ENCODE data around the gene PRPF31. TPM values are rescaled to one million over a fixed set of nuclear protein-coding genes. Genes with fewer than 3 reads are reported as not detected.

The PRPF31 gene, protein sequence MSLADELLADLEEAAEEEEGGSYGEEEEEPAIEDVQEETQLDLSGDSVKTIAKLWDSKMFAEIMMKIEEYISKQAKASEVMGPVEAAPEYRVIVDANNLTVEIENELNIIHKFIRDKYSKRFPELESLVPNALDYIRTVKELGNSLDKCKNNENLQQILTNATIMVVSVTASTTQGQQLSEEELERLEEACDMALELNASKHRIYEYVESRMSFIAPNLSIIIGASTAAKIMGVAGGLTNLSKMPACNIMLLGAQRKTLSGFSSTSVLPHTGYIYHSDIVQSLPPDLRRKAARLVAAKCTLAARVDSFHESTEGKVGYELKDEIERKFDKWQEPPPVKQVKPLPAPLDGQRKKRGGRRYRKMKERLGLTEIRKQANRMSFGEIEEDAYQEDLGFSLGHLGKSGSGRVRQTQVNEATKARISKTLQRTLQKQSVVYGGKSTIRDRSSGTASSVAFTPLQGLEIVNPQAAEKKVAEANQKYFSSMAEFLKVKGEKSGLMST
- total RNA-seq, result 34.4 TPM

DNA sequence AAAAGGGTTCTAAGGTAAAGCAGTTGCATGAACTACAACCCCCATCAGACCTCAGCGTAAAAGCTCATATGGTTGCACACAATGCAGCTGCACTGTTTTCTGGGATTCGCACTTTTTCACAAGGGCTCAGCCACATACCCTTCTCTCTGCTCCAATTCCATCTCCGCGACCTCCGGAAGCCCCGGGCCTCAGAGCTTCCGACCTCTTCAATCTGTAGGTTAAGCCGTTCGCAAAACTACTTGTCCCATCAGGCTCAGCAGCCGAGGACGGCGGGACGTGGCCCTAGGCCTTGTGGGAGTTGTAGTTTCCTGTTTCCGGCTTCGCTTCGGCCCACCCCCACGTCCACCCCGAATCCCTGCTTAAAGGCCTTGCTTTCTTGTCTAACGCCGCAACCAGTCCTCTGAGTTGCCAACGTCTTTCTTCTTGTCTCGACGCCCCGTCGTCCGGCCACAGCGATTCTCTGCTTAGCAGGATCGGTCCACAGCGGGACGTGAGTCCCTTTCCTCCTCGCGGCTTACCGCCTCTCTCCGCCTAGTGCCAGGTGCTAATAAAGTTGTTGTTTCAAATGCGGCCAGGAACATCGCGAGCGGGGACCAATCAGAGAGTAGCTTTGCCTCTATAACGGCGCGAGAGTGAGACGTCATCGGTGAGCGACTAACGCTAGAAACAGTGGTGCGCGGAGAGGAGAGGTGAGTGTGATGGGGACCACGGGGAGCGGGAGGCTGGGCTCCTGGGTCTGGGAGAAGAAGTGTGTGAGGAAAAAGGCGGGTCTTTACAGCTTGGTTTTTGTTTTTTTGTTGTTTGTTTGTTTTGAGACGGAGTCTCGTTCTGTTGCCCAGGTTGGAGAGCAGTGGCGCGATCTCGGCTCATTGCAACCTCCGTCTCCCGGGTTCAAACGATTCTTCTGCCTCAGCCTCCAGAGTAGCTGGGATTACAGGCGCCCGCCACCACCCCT, at the start of gene PRPF31, which contains the start of gene TFPT:
TSS of gene PRPF31 (plus strand) at position 646 of the 955 bp plus-strand sequence. CDS start 2,525 bp downstream, outside the sequence.
TSS of gene TFPT (minus strand) at position 549 of the 955 bp plus-strand sequence. CDS start at position 161, 388 bp downstream.
- H3K27ac ChIP-seq (ENCODE audit: low read depth, low read length), result peak within 1 kb of the TSS; percentile 87
- H3K36me3 ChIP-seq (ENCODE audit: control insufficient read depth in 3 of 3, insufficient read depth in 3 of 3, low read length in 3 of 3), result peaks cover 19 to 32% (median 27%) of the 10 kb centered on the region in 3 donors
- H3K9ac ChIP-seq (ENCODE audit: low read depth in 1 of 3, low read length in 3 of 3), result peak within 1 kb of the TSS; percentile 86 to 99 (median 96)
- no peaks in the 10 kb centered on the region for H3K27me3 ChIP-seq (ENCODE audit: control insufficient read depth in 3 of 3, insufficient read depth in 3 of 3, low read length in 3 of 3)
- H3K4me3 ChIP-seq (ENCODE audit: low read length in 3 of 3), result peak within 1 kb of the TSS; percentile 93 to 100 (median 98)
- H3K4me1 ChIP-seq (ENCODE audit: control insufficient read depth in 3 of 3, insufficient read depth in 3 of 3, low read length in 3 of 3), result peaks cover 14 to 27% (median 21%) of the 10 kb centered on the region in 3 donors
- no peaks in the 10 kb centered on the region for H3K9me3 ChIP-seq (ENCODE audit: control insufficient read depth in 3 of 3, low read length in 3 of 3)

DNA sequence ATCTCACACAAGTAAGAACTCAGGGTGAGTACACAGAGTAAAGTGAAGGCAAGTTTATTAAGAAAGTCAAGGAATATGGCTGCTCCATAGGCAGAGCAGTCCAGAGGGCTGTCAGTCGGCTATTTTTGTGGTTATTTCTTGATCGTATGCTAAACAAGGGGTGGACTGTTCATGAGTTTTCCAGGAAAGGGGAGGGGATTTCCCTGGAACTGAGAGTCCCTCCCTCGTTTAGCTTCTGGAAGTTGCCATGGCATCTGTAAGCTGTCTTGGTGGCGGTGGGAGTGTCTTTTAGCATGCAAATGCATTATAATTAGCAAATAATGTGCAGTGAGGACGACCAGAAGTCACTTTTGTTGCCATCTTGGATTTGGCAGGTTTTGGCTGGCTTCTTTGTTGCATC, 46.1 kb upstream of the PRPF31 start:
- Histone ChIP-seq H3K27me3 (ENCODE audit: control insufficient read depth in 3 of 3, insufficient read depth in 3 of 3, low read length in 3 of 3) (no peaks in the 10 kb centered on the region), H3K36me3 (ENCODE audit: control insufficient read depth in 3 of 3, insufficient read depth in 3 of 3, low read length in 3 of 3) (no peaks in the 10 kb centered on the region), H3K27ac (ENCODE audit: low read depth, low read length) (no peak overlapping the region), H3K4me3 (ENCODE audit: low read length in 3 of 3) (no peak overlapping the region), H3K9me3 (ENCODE audit: control insufficient read depth in 3 of 3, low read length in 3 of 3) (peaks cover 0 to 10% (median 3%) of the 10 kb centered on the region in 3 donors), H3K4me1 (ENCODE audit: control insufficient read depth in 3 of 3, insufficient read depth in 3 of 3, low read length in 3 of 3) (no peaks in the 10 kb centered on the region), H3K9ac (ENCODE audit: low read depth in 1 of 3, low read length in 3 of 3) (no peak overlapping the region)

DNA sequence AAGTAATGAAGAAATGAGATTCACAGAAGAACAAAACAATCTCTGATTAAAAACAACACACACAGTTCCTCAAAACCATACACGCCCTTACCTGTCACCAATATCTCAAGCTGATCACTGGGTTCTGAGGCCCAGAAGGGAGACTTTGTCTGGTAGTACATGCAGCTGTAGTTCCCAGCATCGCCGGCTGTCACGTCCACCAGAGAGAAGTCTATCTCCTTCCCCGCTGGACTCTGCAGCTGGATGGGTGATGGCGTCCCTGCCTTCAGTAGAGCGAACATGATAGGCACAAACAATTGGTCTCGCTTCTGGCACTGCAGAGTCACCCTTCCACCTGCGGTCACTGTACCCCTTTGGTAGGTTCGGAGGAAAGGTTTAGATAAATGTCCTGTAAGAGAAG, 41.7 kb upstream of the PRPF31 start:
- Histone ChIP-seq H3K27me3 (ENCODE audit: control insufficient read depth in 3 of 3, insufficient read depth in 3 of 3, low read length in 3 of 3) (peaks cover 0 to 1% (median 0%) of the 10 kb centered on the region in 3 donors), H3K4me1 (ENCODE audit: control insufficient read depth in 3 of 3, insufficient read depth in 3 of 3, low read length in 3 of 3) (no peaks in the 10 kb centered on the region), H3K27ac (ENCODE audit: low read depth, low read length) (no peak overlapping the region), H3K9me3 (ENCODE audit: control insufficient read depth in 3 of 3, low read length in 3 of 3) (peaks cover 0 to 10% (median 3%) of the 10 kb centered on the region in 3 donors), H3K4me3 (ENCODE audit: low read length in 3 of 3) (no peak overlapping the region), H3K36me3 (ENCODE audit: control insufficient read depth in 3 of 3, insufficient read depth in 3 of 3, low read length in 3 of 3) (no peaks in the 10 kb centered on the region), H3K9ac (ENCODE audit: low read depth in 1 of 3, low read length in 3 of 3) (no peak overlapping the region)

DNA sequence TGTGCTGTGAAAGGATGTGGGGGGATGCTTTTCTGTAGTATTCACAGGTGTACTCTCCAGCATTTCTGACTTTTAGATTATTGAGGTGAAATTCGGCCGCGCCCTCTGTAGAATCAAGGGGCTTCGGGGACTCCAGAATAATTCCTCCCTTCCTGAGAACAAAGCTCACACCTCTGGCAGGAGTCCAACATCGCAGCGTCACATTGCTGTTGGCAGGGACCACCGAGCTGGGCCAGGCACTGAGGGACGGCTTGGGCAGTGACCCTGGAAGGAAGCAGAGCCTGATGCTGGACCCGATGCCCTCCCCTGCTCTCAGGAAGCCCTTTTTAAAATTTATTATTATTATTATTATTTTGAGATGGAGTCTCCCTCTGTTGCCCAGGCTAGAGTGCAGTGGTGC, 40.7 kb upstream of the PRPF31 start:
- no peak overlapping the region for H3K9ac ChIP-seq (ENCODE audit: low read depth in 1 of 3, low read length in 3 of 3)
- H3K27me3 ChIP-seq (ENCODE audit: control insufficient read depth in 3 of 3, insufficient read depth in 3 of 3, low read length in 3 of 3), result peaks cover 0 to 4% (median 0%) of the 10 kb centered on the region in 3 donors
- no peaks in the 10 kb centered on the region for H3K36me3 ChIP-seq (ENCODE audit: control insufficient read depth in 3 of 3, insufficient read depth in 3 of 3, low read length in 3 of 3)
- H3K27ac ChIP-seq (ENCODE audit: low read depth, low read length), result no peak overlapping the region
- H3K4me1 ChIP-seq (ENCODE audit: control insufficient read depth in 3 of 3, insufficient read depth in 3 of 3, low read length in 3 of 3), result no peaks in the 10 kb centered on the region
- H3K9me3 ChIP-seq (ENCODE audit: control insufficient read depth in 3 of 3, low read length in 3 of 3), result peaks cover 0 to 5% (median 2%) of the 10 kb centered on the region in 3 donors
- no peak overlapping the region for H3K4me3 ChIP-seq (ENCODE audit: low read length in 3 of 3)

DNA sequence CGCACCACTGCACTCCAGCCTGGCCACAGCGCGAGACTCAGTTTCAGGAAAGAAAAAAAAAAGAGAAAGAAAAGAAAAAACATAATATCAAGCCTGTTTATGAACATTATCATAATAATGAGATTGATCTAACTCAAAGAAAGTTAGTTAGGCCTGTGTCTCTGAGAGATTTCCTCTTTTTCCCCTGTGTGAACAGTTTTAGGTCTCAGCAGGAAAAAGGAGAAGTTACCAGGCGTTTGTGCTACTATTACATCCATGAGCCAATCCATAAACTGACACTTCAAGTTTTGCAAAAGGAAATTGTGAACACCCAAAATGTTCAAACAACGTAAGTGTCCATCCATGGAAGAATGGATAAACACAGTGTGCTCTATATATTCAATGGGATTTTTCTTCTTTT, 38.2 kb upstream of the PRPF31 start:
- Histone ChIP-seq H3K9me3 (ENCODE audit: control insufficient read depth in 3 of 3, low read length in 3 of 3) (peaks cover 5 to 6% (median 6%) of the 10 kb centered on the region in 3 donors), H3K4me1 (ENCODE audit: control insufficient read depth in 3 of 3, insufficient read depth in 3 of 3, low read length in 3 of 3) (no peaks in the 10 kb centered on the region), H3K9ac (ENCODE audit: low read depth in 1 of 3, low read length in 3 of 3) (no peak overlapping the region), H3K27ac (ENCODE audit: low read depth, low read length) (no peak overlapping the region), H3K36me3 (ENCODE audit: control insufficient read depth in 3 of 3, insufficient read depth in 3 of 3, low read length in 3 of 3) (no peaks in the 10 kb centered on the region), H3K4me3 (ENCODE audit: low read length in 3 of 3) (no peak overlapping the region), H3K27me3 (ENCODE audit: control insufficient read depth in 3 of 3, insufficient read depth in 3 of 3, low read length in 3 of 3) (peaks cover 0 to 4% (median 0%) of the 10 kb centered on the region in 3 donors)

DNA sequence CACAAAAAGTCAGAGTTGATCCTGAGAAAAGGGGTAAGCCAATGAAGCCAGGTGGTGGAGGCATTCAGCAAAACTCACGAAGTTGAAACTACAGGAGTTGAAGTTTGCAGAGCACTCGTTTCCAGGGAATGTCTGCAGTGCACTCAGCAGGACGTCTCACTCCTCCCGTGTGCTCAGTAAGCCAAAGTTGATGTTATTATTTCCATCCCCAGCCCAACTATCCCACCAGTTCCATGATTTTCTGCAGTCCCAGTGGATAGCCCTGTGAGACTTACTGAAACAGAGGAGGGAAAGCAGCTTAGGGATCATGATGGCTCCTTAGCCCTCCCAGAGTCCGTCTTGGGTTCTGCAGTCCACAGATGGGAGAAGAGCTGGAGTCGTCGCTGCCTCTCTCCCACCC, 34.5 kb upstream of the PRPF31 start, which contains the start of gene TARM1:
TSS of gene TARM1 (minus strand) at position 334 of the 400 bp plus-strand sequence. CDS start at position 309, 25 bp downstream.
- no peak within 1 kb of the TSS for H3K27ac ChIP-seq (ENCODE audit: low read depth, low read length)
- peaks cover 2 to 6% (median 5%) of the 10 kb centered on the region in 3 donors for H3K9me3 ChIP-seq (ENCODE audit: control insufficient read depth in 3 of 3, low read length in 3 of 3)
- H3K9ac ChIP-seq (ENCODE audit: low read depth in 1 of 3, low read length in 3 of 3), result no peak within 1 kb of the TSS
- no peaks in the 10 kb centered on the region for H3K36me3 ChIP-seq (ENCODE audit: control insufficient read depth in 3 of 3, insufficient read depth in 3 of 3, low read length in 3 of 3)
- no peaks in the 10 kb centered on the region for H3K4me1 ChIP-seq (ENCODE audit: control insufficient read depth in 3 of 3, insufficient read depth in 3 of 3, low read length in 3 of 3)
- peaks cover 0 to 4% (median 0%) of the 10 kb centered on the region in 3 donors for H3K27me3 ChIP-seq (ENCODE audit: control insufficient read depth in 3 of 3, insufficient read depth in 3 of 3, low read length in 3 of 3)
- H3K4me3 ChIP-seq (ENCODE audit: low read length in 3 of 3), result no peak within 1 kb of the TSS

DNA sequence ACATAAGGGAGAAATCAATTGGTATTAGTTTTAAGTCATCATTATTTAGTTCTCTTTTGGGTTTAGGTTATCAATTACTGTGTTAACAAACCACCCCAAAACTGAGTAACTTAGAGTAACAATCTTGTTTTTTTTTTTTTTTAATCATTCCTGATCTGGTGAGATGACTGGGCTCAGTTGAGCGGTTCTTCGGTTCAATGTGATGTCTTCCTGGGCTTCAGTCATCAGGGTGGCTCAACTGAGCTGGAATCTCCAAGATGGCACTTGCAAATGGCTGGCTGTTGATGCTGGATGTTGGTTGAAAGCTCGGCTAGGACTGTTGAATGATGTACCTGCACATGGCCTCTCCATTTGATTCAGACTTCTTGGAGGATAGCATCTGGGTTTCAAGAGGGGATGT, 31.1 kb upstream of the PRPF31 start:
- Histone ChIP-seq H3K36me3 (ENCODE audit: control insufficient read depth in 3 of 3, insufficient read depth in 3 of 3, low read length in 3 of 3) (no peaks in the 10 kb centered on the region), H3K4me3 (ENCODE audit: low read length in 3 of 3) (no peak overlapping the region), H3K27ac (ENCODE audit: low read depth, low read length) (no peak overlapping the region), H3K27me3 (ENCODE audit: control insufficient read depth in 3 of 3, insufficient read depth in 3 of 3, low read length in 3 of 3) (peaks cover 0 to 2% (median 0%) of the 10 kb centered on the region in 3 donors), H3K9ac (ENCODE audit: low read depth in 1 of 3, low read length in 3 of 3) (no peak overlapping the region), H3K9me3 (ENCODE audit: control insufficient read depth in 3 of 3, low read length in 3 of 3) (peaks cover 2 to 6% (median 5%) of the 10 kb centered on the region in 3 donors), H3K4me1 (ENCODE audit: control insufficient read depth in 3 of 3, insufficient read depth in 3 of 3, low read length in 3 of 3) (no peaks in the 10 kb centered on the region)

DNA sequence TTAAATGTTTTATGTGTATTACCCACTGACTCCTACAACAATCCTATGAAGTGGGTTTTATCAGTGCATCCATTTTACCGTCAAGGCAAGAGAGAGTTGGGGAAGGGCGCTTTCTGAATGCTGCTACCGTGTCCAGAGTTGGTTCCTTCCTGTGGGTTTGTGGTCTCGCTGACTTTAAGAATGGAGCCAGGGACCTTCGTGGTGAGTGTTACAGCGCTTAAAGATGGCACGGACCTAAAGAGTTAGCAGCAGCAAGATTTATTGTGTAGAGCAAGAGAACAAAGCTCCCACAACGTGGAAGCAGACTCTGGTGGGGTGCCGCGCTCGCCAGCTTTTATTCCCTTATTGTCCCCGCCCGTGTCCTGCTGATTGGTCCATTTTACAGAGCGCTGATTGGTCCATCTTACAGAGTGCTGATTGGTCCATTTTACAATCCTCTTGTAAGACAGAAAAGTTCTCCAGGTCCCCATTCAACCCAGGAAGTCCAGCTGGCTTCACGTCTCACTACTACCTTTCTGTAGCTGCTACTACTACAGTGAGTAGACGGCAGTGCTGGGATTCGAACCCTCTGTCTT, 21.0 kb upstream of the PRPF31 start:
- no peaks in the 10 kb centered on the region for H3K36me3 ChIP-seq (ENCODE audit: control insufficient read depth in 3 of 3, insufficient read depth in 3 of 3, low read length in 3 of 3)

DNA sequence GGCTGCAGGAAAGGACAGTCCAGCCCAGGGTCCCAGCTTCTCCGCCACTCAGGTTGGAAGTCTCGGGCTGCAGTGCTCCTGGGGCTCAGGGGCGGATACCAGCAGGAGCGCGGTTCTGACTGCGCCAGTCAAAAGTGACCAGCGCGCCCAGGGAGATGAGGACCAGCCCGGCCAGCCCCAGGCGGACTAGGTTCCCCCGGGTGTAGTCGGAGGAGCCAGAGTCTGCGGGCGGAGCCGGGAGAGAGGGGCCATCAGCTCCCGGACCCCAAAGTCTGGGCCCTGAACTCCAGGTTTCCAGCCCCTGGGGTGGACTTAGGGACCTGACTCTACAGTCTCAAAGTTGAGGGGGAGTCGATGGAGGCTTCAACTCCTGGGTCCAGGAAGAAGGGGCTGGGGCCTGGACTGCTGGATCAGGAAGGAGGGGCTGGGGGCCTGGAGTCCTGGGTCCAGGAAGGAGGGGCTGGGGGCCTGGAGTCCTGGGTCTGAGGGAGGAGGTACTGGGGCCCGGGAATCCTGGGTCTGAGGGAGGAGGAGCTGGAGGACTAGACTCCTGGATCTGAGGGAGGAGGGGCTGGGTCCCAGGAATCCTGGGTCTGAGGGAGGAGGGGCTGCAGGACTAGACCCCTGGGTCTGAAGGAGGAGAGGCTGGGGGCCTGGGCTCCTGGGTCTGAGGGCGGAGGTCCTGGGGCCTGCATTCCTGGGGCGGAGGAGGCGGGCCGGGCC, 20.3 kb upstream of the PRPF31 start:
- peaks cover 0 to 4% (median 2%) of the 10 kb centered on the region in 3 donors for H3K4me1 ChIP-seq (ENCODE audit: control insufficient read depth in 3 of 3, insufficient read depth in 3 of 3, low read length in 3 of 3)
- H3K9me3 ChIP-seq (ENCODE audit: control insufficient read depth in 3 of 3, low read length in 3 of 3), result no peaks in the 10 kb centered on the region
- H3K4me3 ChIP-seq (ENCODE audit: low read length in 3 of 3), result no peak overlapping the region
- no peak overlapping the region for H3K27ac ChIP-seq (ENCODE audit: low read depth, low read length)
- peaks cover 18 to 28% (median 20%) of the 10 kb centered on the region in 3 donors for H3K27me3 ChIP-seq (ENCODE audit: control insufficient read depth in 3 of 3, insufficient read depth in 3 of 3, low read length in 3 of 3)
- no peaks in the 10 kb centered on the region for H3K36me3 ChIP-seq (ENCODE audit: control insufficient read depth in 3 of 3, insufficient read depth in 3 of 3, low read length in 3 of 3)
- peak overlapping the region in 1 of 3 donors; percentile 16 for H3K9ac ChIP-seq (ENCODE audit: low read depth in 1 of 3, low read length in 3 of 3)

More for the DNA sequence above, 21.0 kb upstream of the PRPF31 start:
- Histone ChIP-seq H3K27ac (ENCODE audit: low read depth, low read length) (no peak overlapping the region), H3K4me1 (ENCODE audit: control insufficient read depth in 3 of 3, insufficient read depth in 3 of 3, low read length in 3 of 3) (peaks cover 0 to 4% (median 2%) of the 10 kb centered on the region in 3 donors), H3K4me3 (ENCODE audit: low read length in 3 of 3) (no peak overlapping the region), H3K9me3 (ENCODE audit: control insufficient read depth in 3 of 3, low read length in 3 of 3) (no peaks in the 10 kb centered on the region), H3K9ac (ENCODE audit: low read depth in 1 of 3, low read length in 3 of 3) (no peak overlapping the region), H3K27me3 (ENCODE audit: control insufficient read depth in 3 of 3, insufficient read depth in 3 of 3, low read length in 3 of 3) (peaks cover 18 to 27% (median 21%) of the 10 kb centered on the region in 3 donors)

All from skeletal muscle tissue (tissue), 4 donors.